ENCODE data around the gene ATP2B1.
A peak's percentile ranks its signal among the peaks of the same experiment; 100 is the strongest.

Gene ATP2B1

DNA sequence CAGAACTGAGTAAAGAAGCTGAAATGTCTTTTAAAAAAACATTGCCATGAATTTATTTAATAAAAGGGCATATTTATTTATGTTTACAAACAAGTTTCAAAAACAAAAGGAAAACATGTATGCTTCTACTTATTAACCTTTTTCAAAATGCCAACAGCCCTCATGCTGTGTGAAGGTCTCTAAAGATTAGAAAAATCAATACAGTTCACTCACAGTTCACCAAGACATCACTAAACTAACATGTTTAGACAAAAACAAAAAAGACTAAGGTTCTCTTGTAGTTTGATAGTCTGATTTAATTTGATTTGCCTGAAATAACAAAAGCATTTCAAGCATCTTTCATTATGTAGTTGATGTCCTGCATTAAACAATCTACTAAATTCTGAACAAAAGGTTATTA, 118.9 kb downstream of the ATP2B1 start:
- DNase-seq (ENCODE audit: low read depth) = no peak

DNA sequence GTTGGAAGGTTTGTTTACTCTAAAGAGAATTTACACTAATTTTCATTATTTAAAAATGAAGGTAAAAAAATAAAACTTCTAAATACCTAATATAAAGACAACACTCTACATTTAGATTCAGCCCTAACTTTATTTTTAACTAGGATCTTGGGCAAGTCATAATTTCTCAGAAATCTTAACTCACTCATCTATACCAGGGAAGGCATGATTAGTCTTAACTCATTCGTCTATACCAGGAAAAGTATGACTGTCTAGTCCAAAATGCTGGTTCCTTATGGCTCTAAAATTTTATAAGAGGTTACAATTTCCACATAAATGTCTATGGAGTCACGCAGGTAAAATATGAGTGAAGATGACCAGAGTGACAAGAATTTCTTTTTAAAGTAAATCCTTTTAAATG, 130.1 kb downstream of the ATP2B1 start:
- no peak for DNase-seq (ENCODE audit: low read depth)

DNA sequence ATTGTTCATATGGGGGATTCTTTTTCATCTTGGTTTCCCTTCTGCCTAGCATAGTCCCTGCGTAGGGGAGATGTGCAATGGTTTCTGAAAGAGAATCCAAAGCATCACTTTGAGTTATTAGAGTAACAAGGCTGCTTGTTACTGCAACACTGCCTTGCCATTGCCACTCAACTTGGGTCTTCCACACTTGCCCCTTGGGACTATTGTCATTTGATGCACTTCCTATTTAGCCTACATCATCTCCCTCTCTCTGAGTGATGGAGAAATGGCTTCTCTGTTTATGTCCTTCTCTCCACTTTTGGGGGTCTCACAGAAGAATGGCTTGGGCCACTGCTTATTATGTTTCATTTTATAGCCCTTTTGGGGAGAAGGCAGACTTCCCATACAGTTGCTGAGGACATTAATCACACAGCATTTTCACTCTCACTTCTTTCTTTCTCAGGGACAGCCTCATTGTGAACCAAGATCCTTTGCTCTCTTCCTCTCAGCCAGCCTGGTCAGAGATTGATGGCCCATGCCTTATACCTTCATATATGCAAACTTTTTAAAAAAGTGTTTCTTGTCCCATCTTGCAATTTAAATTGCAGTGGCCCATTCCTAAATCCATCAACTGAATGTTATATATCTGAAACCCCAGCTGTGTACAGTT, 131.9 kb downstream of the ATP2B1 start:
- DNase-seq (ENCODE audit: low read depth) = no peak

DNA sequence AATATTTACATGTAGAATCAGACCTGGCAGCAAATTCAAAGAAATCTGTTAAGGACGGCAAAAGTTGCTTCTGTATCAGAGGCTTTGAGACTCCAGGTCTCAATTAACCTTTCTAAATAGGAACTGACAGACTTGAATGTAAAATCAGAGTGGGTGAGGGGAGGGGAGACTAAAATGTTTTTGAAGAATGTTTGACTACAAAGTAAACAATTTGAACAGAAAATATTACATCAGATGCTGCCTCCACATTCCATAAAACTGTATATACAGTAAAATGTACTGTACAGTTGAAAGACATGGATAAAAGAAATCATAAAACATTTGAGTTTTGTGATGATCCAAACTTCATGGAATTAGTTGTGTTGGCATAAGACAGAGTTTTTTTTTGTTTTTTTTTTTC, 133.3 kb downstream of the ATP2B1 start:
- DNase-seq (ENCODE audit: low read depth) = no peak

DNA sequence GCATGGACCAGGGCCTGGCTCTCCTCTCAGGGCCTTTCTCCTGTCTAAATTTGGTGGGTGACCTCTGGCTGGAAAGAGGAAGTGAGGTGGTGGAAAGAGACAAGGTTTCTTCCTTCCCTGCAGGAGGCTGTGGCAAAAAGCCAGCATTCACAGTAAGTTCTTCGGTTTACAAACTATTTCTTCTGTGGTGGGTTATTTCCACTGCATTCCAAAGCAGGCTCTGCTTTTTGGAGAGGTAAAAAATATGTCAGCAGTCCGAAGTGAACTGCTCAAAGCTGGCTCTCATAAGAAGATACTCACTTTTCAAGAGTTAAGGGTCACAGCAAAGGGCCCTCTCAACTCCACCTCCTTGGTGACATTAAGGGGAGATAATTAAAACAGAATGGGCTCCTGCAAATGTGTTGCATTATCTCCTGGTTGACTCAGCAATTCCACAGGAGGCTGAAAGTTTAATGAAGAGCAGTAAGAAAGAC, 133.9 kb downstream of the ATP2B1 start:
- DNase-seq (ENCODE audit: low read depth) = no peak

DNA sequence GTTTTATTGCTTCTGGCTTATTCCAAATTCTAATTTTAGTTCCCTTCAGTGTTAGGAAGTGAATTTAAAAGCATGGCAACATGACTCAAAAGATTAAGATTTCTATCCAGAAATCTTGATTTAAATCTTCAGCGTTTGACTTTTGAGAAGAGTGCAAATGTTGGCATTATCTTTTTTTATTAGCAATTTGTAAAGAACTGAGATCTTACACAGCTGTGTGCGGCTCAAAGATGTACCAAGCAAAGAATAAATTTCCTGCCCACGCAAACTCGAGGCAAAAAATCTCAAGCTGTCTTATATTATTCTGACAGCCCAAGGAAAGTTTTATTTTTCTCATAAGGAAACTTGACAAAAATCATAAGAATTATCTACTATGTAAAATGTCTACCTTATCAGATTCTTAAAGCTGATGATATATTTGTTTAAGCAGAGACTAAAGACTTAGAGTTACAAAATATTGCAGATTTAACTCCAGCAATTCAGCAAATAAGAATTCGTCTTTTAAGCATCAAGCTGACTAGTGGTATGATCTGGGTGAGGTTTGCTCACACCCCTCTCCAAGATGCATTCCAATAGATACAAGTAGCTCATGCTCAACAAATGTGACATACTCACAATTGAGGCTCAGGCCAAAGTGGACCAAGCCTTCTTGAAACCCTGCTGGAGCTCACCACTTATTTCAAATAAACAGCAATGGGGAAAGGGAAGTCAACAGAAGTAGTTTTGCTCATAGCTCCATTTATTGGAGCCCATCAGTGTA, 135.4 kb downstream of the ATP2B1 start:
- DNase-seq (ENCODE audit: low read depth) = no peak

DNA sequence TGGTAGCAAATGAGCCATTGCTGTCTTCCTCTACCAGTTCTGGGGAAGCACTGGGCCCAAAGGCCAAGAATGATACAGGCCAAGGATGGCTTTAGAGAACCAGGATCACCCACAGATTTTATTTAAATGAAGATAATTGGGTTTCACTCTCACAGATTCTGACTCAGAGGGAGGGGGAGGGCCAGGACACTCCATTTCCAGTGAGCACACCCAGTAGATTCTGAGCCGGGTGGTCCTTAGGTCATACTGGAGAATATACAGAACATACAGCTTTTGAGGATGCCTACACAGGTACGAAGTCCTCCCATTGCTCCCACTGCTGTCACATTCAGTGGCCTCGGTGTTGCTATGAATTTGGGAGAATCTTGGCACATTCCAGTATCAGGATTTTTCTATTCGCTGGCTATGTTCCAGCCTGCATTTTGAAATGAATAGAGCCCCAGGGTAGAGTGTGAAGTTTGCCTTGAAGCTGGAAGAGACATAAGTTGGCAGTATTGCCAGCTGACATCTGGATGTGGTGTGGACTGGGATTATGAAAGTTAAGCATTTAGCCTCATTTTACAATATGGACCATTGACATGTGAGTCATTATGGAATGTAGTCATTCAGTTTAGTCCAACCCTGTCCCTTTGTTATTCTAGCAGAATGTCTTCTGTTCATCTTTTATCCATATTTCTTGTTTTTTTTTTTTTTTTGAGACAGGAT, 137.0 kb downstream of the ATP2B1 start:
- no peak for DNase-seq (ENCODE audit: low read depth)

DNA sequence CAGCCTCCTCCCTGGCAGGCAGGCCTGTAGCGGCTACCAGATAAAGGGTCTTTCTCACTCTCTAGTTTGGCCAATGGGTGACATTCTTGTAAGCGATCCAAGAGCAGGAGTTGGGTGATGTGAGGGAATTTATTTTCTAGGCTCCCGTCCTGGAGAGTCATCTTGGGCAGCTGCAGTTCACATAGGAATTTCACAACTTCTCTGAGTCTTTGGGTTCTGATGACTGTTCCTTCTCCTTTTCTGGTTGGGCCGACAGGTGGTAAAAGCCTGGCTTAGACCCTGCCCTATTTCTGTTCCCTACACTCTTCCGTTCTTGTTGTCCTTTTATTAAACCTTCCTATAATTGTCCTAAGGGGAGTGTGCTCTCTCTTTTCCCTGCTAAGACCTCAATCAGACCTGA, 140.2 kb downstream of the ATP2B1 start:
- DNase-seq (ENCODE audit: low read depth) = no peak

DNA sequence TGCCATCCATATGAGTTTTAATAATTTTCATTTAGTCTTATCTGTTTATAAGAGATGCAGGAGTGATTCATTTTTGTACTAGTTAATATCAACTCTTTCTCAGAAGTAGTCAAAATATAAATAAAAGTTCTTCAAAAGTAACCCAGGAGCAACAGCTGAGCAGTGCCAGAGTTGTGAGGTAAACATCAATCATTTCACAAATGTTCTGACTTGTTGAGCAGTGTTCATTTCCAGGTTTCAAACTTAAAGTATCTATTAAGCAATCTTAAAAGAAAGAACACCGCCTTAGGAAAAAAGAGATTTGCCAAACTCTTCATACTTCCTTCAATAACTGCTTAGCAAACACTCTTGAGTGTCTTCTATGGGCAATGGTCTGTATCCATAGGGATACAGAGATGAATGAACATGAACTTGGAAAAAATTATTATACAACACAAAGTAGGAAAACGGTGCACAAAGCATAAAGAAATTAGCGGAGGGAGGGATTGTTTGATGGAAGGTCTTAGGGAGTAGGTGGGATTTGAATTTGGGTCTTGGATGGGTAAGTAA, 140.9 kb downstream of the ATP2B1 start:
- DNase-seq (ENCODE audit: low read depth) = no peak

DNA sequence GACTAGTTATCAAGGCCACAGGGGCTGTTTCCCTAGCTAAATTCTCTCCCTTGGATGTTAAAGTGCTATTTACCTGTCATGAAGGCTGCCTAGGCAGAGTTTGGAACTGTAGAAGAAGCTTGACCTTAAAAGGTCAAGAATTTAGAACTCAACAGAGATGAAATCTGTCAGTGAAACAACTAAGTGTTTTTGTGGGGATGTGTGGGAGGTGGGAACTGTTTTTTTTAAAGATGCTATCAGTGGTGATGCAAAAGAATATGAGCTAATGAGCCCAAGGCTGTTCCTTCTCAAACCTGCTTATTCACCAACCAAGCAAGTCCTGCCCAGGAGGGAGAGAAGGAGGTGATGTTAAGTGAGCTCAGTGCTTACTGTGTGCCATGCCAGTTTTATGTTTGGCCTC, 142.0 kb downstream of the ATP2B1 start:
- no peak for DNase-seq (ENCODE audit: low read depth)

DNA sequence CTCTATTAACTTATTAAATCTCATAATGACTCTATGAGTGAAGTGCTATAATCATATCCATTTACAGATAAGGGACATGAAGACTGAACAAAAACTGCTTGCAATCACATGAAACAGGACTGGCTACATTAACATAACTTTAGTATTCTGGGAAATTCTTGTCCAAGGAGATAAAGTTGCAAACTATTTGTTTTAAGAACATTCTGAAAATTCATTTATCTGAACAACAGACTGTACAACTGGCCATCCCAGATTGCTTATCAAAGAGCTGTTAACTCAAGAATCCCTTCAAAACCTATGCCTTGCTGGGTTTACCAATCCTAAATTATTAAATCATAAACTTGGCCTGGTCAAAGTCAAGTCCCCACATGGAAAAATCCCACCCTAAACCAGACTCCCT, 143.6 kb downstream of the ATP2B1 start:
- DNase-seq (ENCODE audit: low read depth) = no peak

DNA sequence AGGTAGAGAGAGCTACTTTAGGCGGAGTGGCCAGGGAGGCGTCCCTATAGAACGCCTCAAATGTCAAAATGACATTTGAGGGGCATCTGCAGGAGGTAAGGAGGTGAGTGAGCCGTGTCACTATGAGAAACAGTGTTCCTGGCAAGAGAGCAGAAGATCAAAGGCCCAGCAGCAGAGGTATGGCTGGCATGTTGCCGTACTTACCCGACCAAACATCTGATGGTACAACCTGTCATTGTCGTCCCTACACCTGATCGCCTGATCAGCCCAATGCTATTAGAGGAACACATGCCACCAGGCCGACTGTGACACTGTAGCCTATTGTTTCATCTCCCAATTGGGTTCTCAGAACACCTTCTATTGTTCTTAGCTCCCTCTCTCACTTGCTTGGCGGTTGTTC, 148.9 kb downstream of the ATP2B1 start:
- DNase-seq (ENCODE audit: low read depth) = no peak

DNA sequence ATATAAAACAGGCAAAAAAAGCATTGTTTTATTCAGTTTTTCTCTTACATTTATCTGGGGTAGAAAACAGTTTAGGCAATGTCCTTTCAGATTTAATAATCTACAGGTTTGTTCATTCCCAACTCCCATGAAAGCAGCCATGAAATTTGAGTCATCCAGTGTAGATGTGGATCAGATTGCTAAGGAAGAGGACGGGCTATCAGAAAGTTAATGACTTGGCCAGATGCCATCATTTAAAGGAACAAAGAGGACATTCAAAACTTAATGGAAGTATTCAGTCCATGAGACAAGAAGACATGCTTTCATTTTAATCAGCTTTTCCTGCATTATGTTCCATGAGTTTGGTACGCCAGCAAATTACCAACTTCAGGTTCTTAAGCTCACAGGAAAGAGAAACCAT, 151.7 kb downstream of the ATP2B1 start:
- DNase-seq (ENCODE audit: low read depth) = no peak

DNA sequence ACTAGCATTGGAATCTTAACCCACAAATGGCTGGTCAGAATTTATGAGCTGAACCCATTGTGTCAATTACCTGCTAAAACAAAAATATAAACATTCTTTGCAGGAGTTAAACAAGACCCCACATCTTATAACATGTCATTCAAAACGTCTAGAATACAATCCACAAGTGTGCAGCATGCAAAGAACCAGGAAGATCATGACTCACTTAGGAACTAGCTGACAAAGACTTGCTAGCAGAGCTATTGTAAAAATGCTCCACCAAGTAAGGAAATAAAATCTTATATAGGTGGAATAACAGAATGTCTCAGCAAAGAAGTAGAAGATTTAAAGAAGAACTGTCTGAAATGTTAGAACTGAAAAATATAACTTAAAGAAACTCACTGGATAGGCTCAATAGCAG, 156.3 kb downstream of the ATP2B1 start:
- DNase-seq (ENCODE audit: low read depth) = no peak

DNA sequence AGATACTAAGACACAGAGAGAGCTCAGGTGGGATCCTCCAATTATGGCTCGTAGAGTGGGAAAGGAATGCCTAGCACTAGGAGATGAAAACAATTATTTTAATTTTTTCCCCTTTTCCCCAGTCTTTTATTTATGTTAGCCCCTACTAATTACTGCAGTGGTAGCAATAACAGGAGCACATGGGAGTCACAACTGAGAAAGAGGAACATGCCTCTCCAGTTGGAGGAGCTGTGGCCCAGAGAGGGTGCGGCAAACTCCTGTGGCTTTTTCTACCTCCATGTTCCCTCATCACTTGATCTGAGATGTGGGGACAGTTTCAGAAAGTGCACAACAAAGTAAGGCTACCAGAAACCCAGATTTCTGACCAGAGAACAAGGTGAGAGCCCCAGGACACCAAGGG, 156.9 kb downstream of the ATP2B1 start:
- DNase-seq (ENCODE audit: low read depth) = no peak

DNA sequence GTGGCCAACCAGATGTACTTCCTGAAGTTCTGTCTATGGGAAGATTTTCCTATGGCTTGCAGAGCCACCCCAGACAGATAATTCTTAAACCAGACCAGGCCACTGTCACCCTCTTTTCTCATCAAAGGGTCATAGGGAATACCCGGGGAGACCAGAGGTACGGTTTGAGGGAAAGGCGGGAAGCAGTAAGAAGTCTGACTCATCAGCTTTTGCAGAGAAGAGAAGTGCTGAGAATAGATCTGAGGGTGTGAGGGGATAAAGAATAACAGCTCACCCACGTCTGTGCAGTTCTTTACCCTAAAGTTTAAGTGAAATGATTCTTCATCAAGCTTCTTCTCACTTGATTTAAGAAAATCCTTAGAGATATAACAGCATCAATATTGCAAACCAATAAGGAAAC, 161.5 kb downstream of the ATP2B1 start:
- no peak for DNase-seq (ENCODE audit: low read depth)

DNA sequence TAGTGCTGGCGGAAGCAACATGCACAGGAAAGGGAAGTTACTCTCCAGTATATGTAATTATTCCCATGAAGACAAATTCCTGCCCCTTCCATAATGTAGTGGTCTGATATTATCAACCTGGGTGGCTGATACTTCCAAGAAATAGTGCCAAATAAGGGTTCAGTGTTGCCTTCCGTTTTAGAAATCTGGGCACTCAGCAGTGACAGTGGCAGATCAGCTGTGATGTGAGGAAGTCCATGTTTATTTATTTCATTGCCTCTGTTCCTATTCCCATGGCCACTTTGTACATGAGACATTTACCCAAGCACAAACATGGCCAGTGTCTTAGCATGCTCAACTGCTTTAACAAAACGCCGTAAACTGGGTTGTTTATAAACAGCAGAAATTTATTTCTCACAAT, 162.5 kb downstream of the ATP2B1 start:
- no peak for DNase-seq (ENCODE audit: low read depth)

DNA sequence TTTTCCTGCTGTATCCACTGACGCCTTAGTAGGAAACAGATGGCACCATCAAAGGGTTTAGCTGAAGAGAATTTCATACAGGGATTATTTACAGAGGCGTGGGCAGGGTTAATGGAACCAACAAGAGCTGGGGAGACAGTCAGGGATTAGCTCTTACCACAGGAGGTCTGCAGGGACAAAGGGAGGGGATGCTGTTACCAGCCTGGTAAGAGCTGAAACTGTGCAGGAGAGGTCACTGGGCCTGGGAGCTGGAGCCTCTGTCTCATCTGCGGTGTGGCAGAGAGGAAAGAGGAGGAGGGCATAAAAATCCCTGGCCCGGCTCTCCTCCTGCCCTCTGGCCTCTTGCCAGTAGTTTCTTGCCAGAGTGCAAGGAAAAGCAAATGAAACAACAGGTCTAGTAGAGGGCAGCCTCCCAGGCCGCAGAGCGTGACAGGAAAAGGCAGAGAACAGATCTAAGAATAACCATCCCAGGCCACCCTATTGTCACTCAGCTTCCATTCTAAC, 163.9 kb downstream of the ATP2B1 start:
- DNase-seq (ENCODE audit: low read depth) = no peak

DNA sequence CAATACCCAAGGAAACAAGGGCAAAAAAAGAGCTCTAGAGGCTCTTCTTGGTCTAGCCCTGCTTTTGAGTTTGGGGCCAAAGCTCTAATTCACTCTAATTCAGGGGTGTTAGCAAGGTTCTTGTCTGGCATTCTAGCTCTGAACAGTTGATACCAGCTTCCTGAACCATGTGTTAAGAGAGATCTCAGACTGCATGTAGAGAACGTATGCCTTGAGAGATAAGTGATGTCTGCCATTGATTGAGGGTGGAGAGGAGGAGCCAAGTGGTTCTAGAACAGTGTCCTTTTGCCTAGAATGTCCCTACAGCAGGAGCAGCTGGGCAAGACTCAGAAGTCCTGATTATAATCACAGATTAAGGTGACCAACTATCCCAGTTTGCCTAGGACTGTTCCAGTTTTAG, 164.6 kb downstream of the ATP2B1 start:
- no peak for DNase-seq (ENCODE audit: low read depth)

DNA sequence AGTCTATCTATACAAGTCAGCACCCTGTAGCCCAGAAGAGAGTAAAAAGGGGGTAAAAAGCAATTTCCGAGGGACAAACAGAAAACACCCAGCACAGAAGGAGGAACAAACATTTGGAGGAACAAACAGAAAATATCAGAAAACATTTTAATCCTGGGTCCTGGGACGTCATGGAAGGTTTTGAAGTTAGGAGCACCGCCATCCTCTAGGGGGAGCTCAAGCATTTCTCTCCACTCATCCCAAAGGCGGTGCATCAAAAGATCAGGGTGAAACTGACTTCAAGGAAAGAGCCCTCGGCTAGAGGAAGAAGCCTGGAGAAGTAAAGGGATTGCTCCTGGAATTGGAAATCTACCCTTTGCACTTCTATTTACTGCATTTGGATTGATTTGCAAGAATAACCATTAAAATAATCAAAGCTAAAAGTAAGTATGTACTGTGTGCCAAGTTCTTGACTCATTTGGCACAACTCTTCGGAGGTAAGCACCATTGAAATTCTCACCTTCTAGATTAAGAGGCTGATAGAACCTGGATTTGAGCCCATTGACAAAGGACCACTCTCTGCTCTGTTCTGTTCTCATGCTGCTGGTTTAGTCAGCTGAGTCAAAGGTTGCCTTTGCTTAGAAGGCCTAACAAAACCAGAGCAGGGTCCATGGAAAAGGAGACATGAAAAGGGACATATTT, 165.6 kb downstream of the ATP2B1 start:
- peak; percentile 44 for DNase-seq (ENCODE audit: low read depth)

DNA sequence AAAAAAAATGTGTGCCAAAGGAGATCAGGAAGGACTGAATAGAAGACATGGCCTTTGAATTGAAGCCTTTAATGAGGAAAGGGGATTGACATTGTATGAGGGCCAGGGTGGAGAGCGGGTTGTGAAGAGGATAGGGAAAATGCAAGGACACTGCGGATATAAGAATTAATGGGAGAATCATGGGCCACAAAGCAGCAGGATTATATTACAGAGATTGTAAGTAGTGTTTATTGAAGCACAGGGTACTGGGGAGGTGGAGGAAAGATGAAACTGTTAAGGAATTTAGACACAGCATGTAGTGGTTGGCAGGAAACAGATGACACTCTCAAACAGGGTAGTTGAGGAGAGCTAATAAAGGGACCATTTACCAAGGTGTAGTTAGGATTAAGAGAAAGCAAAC, 166.4 kb downstream of the ATP2B1 start:
- DNase-seq (ENCODE audit: low read depth) = no peak

DNA sequence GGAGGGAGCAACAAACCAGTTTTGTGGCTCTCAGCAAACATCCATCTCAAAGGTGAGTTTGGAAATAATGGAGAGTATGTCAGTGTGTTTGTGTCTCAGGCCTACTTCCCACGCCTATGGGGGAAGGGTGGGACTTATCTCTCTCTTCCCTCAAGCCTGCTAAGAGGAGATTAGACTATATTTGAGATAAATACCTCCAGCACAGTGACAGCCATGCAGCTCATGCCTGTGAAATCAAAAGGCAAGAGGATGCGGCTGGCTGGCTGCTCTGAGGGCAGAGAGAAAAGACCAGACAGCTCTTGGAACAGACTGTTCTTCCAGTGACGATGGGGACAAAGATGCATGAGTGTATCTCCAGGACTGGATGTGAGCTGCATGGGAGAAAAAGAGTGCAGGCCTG, 168.1 kb downstream of the ATP2B1 start:
- no peak for DNase-seq (ENCODE audit: low read depth)

Measured in stimulated activated CD8-positive, alpha-beta memory T cell treated with anti-CD3 and anti-CD28 coated beads, Interleukin-15, amount 100 ng/mL, for 1 hour (primary cell).